ENCODE data around the gene RNF20.

RNF20 gene

GRCh38 chr9:101594796-101595195, 61.1 kb downstream of the RNF20 start, which contains the start of gene PPP3R2:
PPP3R2 (minus strand) TSS chr9:101594969; CDS start chr9:101594921, 48 bp downstream.
- Histone ChIP-seq H3F3A (ENCODE audit: low read depth) (no peaks in the 10 kb centered on the region), H3K27me3 (ENCODE audit: insufficient read depth, low read length, poor library complexity, severe bottlenecking) (no peaks in the 10 kb centered on the region), H3K4me1 (ENCODE audit: insufficient read depth, low read length, poor library complexity, severe bottlenecking) (no peaks in the 10 kb centered on the region), H3K9me3 (ENCODE audit: insufficient read depth, low read depth, low read length) (no peaks in the 10 kb centered on the region), H3K79me2 (ENCODE audit: insufficient read depth, low read length) (no peaks in the 10 kb centered on the region), H3K4me2 (ENCODE audit: low read depth, low read length, poor library complexity, severe bottlenecking) (no peak within 1 kb of the TSS), H2AFZ (ENCODE audit: low read length) (no peak within 1 kb of the TSS), H3K36me3 (ENCODE audit: insufficient read depth, low read length) (no peaks in the 10 kb centered on the region), H3K4me3 (ENCODE audit: low read length, poor library complexity, severe bottlenecking) (no peak within 1 kb of the TSS), H3K9ac (ENCODE audit: low read depth, low read length, poor library complexity, severe bottlenecking) (no peak within 1 kb of the TSS), H4K20me1 (ENCODE audit: insufficient read depth, low read length, poor library complexity, severe bottlenecking) (no peaks in the 10 kb centered on the region), H3K9me2 (replicated peaks; ENCODE audit: low read depth, low read length) (no peaks in the 10 kb centered on the region)
- TF ChIP-seq CTCF (conservative IDR thresholded peaks at IDR 0.05; ENCODE audit: low read length) (no peak), EZH2phosphoT487 (IDR thresholded peaks at IDR 0.05; ENCODE audit: borderline replicate concordance) (no peak)

- Histone ChIP-seq H3K9me3 (ENCODE audit: insufficient read depth, low read depth, low read length) (no peaks in the 10 kb centered on the region), H3K4me1 (ENCODE audit: insufficient read depth, low read length, poor library complexity, severe bottlenecking) (peaks cover 7% of the 10 kb centered on the region), H3K9me2 (replicated peaks; ENCODE audit: low read depth, low read length) (no peaks in the 10 kb centered on the region), H3F3A (ENCODE audit: low read depth) (no peaks in the 10 kb centered on the region), H3K9ac (ENCODE audit: low read depth, low read length, poor library complexity, severe bottlenecking) (no peak overlapping the region), H3K79me2 (ENCODE audit: insufficient read depth, low read length) (no peaks in the 10 kb centered on the region), H3K4me2 (ENCODE audit: low read depth, low read length, poor library complexity, severe bottlenecking) (peak overlapping the region; percentile 40), H3K27me3 (ENCODE audit: insufficient read depth, low read length, poor library complexity, severe bottlenecking) (no peaks in the 10 kb centered on the region), H3K36me3 (ENCODE audit: insufficient read depth, low read length) (no peaks in the 10 kb centered on the region), H3K4me3 (ENCODE audit: low read length, poor library complexity, severe bottlenecking) (no peak overlapping the region), H2AFZ (ENCODE audit: low read length) (peak overlapping the region; percentile 65; the same call in 1 of the 2 replicates), H4K20me1 (ENCODE audit: insufficient read depth, low read length, poor library complexity, severe bottlenecking) (no peaks in the 10 kb centered on the region)
- TF ChIP-seq CTCF (conservative IDR thresholded peaks at IDR 0.05; ENCODE audit: low read length), result peak; percentile 84
- TF ChIP-seq EZH2phosphoT487 (IDR thresholded peaks at IDR 0.05; ENCODE audit: borderline replicate concordance), result no peak
Measured at GRCh38 chr9:101601904-101602765, 68.5 kb downstream of the RNF20 start.

- Histone ChIP-seq H3K9me3 (ENCODE audit: insufficient read depth, low read depth, low read length) (no peaks in the 10 kb centered on the region), H3K27me3 (ENCODE audit: insufficient read depth, low read length, poor library complexity, severe bottlenecking) (no peaks in the 10 kb centered on the region), H3K9ac (ENCODE audit: low read depth, low read length, poor library complexity, severe bottlenecking) (no peak overlapping the region), H3K4me2 (ENCODE audit: low read depth, low read length, poor library complexity, severe bottlenecking) (no peak overlapping the region), H3K9me2 (replicated peaks; ENCODE audit: low read depth, low read length) (no peaks in the 10 kb centered on the region), H3K79me2 (ENCODE audit: insufficient read depth, low read length) (no peaks in the 10 kb centered on the region), H3F3A (ENCODE audit: low read depth) (no peaks in the 10 kb centered on the region), H2AFZ (ENCODE audit: low read length) (no peak overlapping the region), H3K4me3 (ENCODE audit: low read length, poor library complexity, severe bottlenecking) (no peak overlapping the region), H3K4me1 (ENCODE audit: insufficient read depth, low read length, poor library complexity, severe bottlenecking) (peaks cover 7% of the 10 kb centered on the region), H3K36me3 (ENCODE audit: insufficient read depth, low read length) (no peaks in the 10 kb centered on the region), H4K20me1 (ENCODE audit: insufficient read depth, low read length, poor library complexity, severe bottlenecking) (no peaks in the 10 kb centered on the region)
- TF ChIP-seq EZH2phosphoT487 (IDR thresholded peaks at IDR 0.05; ENCODE audit: borderline replicate concordance) (no peak), CTCF (conservative IDR thresholded peaks at IDR 0.05; ENCODE audit: low read length) (no peak)
Measured at GRCh38 chr9:101604296-101604695, 70.6 kb downstream of the RNF20 start.
